ENCODE data around the gene GPR39.
A peak's percentile ranks its signal among the peaks of the same experiment; 100 is the strongest.

GPR39 gene

DNA sequence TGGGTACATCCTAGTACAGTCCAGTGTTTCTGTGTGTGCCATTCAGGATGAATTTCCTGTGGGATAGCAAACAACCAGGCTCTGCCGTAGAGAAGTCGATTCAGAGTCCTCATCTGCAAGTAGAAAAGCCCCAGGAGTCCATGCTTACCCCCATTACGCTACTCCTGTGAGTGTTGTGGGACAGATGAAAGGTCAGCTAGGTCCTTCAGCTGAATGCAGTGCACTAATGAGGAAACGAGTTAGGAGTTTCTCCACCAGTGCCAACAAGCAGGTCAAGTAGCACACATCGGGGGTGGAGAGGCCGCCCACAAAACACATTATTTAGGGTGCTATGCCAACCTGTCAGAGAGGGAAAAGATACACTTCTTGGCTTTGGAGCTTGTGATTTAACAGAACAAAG, 2.5 kb upstream of the GPR39 start:
- DNase-seq = no peak

GRCh38 chr2:132415256-132415914, 1.2 kb upstream of the GPR39 start:
- no peak for DNase-seq

- no peak for DNase-seq
Measured at GRCh38 chr2:132415915-132416722, 486 bp upstream of the GPR39 start.

- DNase-seq = no peak
Measured at GRCh38 chr2:132417430-132418035, 928 bp downstream of the GPR39 start.

GRCh38 chr2:132419235-132419634, 2.6 kb downstream of the GPR39 start:
- DNase-seq = no peak

GRCh38 chr2:132419941-132420340, 3.3 kb downstream of the GPR39 start:
- no peak for DNase-seq

DNA sequence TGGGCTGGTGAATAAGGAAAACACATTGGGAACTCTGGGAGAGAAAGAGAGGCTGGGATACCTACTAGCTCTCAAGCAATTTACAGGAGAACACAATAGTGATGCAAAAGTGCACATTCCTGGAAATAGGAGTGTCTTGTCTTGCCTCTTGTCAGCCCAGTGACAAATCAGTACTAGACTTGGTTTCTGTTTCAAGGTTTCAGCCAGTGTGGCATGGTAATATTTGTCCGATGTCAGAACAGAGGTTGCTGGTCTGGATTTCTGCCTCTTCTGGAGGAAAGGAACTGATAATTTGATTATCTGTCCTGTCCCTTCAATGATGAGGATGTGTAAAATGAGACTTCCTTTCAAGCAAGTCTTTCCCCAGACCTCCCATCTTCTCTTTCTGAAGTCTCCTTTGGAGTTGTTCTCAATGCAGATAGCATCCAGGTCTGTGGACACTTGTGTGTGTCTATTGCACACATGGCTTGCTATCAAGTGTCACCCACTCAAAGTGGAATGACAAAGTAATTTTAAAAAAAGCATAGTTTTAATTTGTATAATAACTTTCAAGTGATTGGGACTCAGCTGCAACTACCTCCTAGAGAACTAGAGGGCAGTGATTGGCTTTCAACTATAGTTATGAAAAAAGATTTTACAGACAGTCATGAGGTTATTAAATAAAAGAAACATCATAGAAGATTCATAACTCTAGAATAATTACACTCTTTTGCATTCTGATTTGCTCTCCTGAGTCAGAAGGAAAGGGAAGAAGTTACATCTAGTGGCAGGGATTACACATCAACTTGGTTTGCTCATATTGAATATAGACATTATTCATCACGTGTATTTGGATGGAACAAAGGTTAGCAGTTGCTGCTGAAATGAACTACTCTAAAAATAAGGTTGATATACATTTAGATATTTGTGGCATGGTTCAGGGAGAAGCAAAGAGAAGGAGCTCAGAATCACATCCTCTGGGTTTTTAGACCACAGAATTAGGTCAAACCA, 4.5 kb downstream of the GPR39 start:
- no peak for DNase-seq

DNA sequence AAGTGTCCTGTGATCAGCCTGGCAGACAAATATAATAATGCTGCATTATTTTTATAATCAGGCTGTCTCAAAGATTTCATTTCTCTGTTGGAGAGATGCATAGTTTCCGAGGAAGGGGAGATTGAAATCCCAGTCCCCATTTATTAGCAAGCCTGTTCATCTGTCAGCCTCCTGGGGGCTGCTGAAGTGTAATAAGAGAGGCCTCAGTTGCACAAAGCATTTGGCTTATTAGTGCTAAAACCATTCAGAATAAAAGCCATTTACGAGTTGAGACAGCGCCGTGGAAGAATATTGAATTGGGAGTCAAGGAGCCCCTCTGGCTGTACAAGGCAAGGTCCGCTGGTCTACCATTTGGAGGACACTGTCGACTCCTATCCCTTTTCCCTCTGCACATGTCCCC, 6.1 kb downstream of the GPR39 start:
- no peak for DNase-seq

- no peak for DNase-seq
Measured at GRCh38 chr2:132424526-132425121, 8.0 kb downstream of the GPR39 start.

- DNase-seq = no peak
Measured at GRCh38 chr2:132426033-132426432, 9.4 kb downstream of the GPR39 start.

- no peak for DNase-seq
Measured at GRCh38 chr2:132426656-132427055, 10.1 kb downstream of the GPR39 start.

DNA sequence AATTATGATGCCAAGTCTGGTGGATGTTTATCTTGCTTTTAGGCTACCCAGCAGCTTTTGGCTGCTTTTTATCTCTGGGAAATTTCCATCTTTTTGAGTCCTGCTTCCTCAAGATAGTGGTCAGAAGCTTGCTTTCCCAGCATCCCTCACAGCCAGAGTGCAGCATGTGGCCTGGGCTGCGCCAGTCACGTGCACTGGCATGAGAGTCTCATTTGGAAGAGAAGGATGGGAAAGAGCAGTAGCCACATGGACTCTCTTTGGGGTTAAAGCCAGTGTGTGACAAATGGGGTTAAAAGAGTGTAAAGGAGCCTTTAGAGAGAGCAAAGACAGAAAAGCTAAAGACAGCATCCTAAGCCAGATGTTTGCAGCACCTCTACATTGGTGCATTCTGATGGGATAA, 12.7 kb downstream of the GPR39 start:
- no peak for DNase-seq

- DNase-seq = no peak
Measured at GRCh38 chr2:132429941-132430573, 13.5 kb downstream of the GPR39 start.

- no peak for DNase-seq
Measured at GRCh38 chr2:132430895-132431294, 14.3 kb downstream of the GPR39 start.

DNA sequence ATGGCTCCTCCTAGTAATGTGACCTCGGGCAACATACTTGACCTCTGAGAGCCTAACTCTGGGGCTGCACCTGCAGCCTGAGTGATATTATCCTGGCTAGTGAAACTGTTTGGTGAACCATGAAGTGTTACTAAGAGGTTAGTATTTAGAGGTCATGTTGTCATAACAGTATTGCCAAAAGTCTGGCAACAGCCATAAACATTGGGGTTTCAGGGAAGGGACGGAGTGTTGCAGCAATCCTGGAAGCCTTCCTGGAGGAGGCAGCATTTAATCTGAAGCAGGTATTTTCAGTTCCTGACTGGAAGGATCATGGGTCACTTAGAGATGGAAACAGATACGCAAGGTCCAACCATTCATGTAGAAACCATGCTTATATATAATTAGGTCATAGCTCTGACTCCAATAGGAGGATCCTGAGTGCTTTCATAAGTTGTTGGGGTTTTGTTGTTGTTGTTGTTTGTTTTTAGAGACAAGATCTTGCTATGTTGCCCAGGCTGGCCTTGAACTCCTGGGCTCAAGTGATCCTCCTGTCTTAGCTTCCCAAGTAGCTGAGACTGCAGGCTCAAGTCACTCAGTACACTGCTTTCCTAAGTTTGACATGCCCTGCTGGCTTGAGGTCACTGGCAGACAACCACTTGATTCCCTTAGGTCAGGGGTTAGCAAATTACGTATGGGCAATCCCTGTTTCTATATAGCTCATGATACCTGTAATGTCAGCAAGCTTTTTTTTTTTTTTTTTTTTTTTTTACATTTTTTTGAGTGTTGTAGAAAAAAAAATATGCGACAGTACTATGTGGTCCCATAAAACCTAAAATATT, 21.5 kb downstream of the GPR39 start:
- no peak for DNase-seq

DNA sequence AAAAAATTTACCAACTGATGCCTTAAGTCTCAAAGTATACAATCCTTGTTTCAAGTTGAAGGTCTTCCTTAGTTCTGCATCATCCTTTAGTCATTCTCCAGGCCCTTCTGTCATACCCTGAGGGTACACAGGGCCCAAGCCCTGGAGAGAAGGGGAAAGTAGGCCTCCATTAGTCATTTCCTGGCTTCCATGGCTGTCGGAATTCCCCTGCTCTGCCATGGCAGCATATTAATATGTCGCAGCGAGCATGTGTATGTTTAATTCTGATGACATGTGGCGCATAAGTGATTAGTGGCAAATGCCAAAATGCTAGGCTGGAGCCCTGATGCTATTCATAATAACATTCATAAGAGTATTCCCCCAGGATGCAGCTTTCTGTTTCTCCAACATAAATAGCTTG, 22.1 kb downstream of the GPR39 start:
- peak; percentile 11 for DNase-seq

DNA sequence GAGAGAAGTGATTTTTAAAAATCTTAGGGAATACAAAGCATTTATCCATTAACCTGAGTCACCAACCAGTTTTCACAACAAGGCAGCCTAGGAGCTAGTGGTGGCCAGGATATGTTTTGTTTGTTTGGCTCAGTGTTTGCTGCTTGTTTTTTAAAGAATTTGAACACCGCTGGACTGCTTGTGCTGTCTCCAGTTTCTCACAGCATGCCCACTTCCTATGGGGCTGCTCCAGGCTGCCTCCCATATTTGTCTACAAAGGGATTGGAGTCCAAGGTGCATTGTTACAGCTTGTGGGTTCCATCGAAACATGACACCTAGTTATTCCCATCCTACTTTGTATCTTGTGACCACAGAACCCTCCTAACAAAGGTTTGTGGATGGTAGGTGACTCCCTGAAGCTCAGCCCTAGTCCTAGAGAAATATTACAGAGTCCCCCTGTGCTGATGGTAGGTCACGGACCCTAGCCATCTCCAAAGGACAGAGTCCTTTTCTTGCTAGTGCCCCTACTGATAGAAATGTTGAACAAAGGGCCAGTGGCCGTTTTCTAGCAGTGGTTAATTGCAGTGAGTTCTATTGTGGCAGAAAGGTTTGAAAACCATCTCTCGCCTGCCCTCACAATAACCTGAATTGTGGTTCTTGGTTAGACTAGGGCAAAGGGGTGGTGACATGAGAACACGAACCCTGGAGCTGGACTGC, 23.2 kb downstream of the GPR39 start:
- DNase-seq = no peak

DNA sequence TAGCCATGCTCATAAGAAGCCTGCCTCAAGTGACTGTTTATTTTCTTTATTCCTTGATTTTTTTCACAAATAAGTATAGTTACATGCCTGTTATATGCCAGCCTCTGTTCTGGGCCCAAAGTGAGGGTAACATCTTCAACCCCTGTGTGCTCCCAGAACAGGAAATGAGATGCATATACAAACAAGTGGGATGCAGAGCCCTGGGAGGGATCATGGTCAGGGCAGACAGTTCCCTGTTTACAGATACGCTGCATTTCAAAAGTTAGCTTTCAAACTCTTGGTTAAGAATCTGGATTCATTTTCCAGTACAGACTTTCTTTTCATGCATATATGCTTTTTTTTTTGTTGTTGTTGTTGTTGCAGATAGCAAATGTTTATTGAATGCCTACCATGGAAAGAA, 24.4 kb downstream of the GPR39 start:
- no peak for DNase-seq

DNA sequence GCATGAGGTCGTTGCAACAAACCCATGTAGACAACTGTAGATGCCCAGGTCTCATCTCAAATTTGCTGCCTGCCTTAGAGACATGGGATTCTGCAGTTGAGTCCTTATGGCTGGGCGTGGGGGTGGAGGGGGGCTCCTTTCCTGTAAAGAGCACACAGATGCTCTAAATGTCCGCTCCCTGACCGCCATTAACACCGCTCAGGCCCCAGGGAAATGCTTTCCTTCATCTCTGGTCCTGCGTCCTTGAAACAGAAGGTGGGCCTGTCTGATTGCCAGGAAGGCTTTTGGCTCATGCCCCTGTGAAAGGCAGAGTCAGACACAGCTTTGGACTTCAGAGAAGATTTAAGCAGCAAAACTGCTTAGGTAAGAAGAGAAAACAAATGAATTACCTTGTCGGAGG, 25.7 kb downstream of the GPR39 start:
- no peak for DNase-seq

DNA sequence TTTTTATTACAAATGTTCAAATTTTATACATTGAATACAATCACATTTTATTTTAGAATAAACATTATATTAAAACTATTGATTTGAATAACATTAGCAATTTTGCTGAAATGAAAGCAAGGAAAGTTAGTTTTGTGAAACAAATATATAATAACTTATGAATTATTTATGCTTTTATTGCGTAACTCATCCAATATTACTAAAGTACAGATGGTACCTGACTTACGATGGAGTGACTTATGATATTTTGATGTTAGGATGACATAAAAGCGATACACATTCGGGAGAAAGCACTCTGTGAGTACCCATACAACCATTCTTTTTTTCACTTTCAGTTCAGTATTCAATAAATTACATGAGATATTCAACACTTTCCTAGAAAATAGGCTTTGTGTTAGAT, 26.5 kb downstream of the GPR39 start:
- no peak for DNase-seq
